HG03457 (cell line): ENCODE results near the gene TPGS1.

ENCODE experiments used
- ATAC-seq: cut with Tn5 transposase; IDR thresholded peaks from one replicate; pipeline ENCODE4 v1.9.1; 2021; ENCODE audit warnings: moderate number of reproducible peaks; ENCODE audit not compliant: unreplicated experiment

The TPGS1 gene

DNA sequence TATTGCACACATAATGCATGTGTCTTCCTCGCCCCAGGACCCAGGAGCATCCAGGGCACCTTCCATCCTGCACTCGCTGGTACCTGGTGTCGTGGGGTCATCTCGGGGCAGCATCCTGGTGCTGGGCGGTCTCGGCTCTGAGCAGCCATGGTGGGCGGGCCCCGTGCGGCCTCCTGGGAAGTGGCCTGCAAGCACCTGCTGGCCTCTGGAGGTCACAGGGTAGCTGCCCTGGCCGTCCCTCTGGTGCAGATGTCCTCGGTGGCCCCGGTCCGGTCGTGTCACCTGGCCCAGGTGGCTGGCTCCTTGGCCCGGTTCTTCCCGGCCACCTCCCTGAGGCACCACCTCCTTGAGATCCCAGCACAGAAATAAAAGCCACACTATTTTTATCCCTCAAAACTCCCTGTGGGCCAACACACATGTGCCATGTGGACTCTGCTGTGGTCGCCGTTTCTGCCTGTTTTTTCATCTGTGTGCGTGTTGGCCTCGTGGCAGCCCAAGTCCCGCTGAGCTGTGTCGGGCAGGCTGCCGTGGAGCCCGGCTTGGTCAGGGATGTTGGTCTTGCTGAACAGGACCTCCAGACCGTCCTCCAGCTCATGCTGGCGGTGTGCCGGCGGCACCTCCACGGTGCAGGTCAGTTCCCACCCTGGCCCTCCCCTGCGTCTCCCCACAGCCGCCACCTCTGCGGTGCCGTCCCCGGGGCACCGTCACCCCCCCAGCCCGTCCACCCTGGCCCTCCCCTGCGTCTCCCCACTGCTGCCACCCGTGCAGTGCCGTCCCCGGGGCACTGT lies 31.5 kb downstream of the TPGS1 start:
- ATAC-seq, result no peak

DNA sequence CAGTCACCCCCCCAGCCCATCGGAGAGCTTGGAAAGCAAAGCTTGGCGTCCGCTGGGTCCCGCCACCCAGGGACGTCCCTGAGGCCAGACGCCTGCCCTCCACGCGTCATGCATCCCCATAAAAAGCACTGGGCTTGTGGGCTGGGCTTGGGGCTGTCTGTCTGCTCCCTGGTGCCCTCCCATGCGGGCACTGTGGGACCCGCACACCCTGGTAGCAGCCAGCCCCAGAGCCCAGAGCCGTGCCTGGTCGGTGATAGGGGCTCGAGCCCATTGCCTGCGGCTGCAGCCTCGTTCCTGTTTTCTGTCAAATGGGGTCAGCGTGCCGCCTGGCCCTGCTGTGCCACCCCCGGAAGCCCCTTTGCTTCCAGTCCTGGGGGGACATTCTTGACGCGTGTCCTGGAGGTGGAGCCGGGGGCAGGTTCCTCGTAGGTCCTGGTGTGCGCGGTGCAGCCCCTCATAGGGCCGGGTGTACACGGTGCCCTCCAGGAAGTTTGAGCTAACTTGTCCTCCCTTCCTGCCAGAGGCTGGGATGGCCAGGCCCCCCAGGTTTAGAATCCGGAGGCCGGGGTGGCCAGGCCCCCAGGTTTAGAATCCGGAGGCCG lies 32.2 kb downstream of the TPGS1 start:
- ATAC-seq, result no peak

DNA sequence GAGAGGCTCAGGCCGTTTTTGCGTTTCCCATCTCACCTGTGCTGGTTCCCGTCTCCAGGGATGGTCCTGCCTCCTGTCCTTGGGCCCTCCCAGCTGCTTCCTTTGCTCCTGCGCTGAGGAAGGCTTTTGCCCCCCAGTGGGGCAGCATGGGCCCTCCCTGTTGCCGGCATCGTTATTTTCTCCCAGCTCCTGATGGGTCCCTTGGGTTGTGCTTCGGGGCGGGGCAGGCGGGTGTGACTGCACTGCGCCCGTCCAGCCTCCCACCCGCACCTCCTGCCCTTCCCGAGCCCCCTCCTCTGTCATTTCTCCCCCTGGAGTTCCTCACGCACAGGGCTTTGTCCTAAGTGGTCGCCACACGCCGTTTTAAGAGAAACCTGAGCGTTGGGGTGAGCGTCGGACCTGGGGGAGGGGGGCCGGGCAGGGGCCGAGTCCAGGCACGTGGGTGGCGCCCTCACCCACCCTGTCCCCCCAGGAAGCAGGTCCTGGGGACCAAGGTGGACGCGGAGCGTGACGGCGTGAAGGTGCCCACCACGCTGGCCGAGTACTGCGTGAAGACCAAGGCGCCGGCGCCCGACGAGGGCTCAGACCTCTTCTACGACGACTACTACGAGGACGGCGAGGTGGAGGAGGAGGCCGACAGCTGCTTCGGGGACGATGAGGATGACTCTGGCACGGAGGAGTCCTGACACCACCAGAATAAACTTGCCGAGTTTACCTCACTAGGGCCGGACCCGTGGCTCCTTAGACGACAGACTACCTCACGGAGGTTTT lies 33.8 kb downstream of the TPGS1 start:
- no peak for ATAC-seq

DNA sequence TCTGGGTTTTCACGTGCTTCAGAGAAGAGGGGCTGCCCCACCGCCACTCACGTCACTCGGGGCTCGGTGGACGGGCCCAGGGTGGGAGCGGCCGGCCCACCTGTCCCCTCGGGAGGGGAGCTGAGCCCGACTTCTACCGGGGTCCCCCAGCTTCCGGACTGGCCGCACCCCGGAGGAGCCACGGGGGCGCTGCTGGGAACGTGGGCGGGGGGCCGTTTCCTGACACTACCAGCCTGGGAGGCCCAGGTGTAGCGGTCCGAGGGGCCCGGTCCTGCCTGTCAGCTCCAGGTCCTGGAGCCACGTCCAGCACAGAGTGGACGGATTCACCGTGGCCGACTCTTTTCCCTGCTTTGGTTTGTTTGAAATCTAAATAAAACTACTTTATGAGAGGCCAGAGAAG lies 34.4 kb downstream of the TPGS1 start:
- ATAC-seq, result no peak

- ATAC-seq, result no peak
These were observed 35.0 kb downstream of the TPGS1 start for GRCh38 chr19:542173-542866.

DNA sequence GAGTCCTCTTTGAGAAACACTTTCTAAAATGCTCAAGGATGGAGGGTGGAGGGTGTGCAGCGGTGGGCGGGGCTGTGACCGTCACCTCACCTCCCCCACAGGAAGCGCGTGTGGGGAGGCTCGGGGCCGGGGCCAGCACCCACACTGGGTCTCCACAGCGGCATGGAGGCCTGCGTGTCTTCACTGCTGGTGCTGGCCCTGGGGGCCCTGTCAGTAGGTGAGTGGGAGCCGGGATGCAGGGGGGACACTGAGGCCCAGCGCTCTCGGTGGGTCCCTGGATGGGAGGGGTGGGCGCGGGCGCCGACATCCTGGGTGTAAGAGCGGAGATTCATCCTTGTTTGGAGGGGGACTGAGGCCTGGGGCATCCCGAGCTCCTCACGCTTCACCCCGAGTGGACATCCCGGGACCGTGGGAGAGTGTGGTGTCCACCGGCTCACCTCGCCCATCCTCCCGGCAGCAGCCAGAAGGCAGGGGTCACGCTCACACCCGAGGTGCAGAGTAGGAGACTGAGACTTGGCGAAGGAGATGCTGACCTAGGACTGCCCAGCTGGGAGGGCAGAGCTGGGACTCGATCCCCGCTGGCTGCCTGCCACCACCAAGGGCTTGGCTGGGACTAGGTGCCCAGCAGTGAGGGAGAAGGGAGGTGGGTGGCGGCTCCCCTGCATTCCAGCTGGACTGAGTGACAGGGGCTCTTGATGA lies 36.8 kb downstream of the TPGS1 start, which contains the start of gene GZMM:
Gene GZMM (plus strand): TSS at position 144 of the 699 bp plus-strand sequence. CDS start 19 bp downstream, at position 163.
- no peak for ATAC-seq

- ATAC-seq, result no peak
These were observed 39.8 kb downstream of the TPGS1 start for GRCh38 chr19:547117-547516.

- ATAC-seq, result no peak
These were observed 40.8 kb downstream of the TPGS1 start for GRCh38 chr19:547836-548720.

DNA sequence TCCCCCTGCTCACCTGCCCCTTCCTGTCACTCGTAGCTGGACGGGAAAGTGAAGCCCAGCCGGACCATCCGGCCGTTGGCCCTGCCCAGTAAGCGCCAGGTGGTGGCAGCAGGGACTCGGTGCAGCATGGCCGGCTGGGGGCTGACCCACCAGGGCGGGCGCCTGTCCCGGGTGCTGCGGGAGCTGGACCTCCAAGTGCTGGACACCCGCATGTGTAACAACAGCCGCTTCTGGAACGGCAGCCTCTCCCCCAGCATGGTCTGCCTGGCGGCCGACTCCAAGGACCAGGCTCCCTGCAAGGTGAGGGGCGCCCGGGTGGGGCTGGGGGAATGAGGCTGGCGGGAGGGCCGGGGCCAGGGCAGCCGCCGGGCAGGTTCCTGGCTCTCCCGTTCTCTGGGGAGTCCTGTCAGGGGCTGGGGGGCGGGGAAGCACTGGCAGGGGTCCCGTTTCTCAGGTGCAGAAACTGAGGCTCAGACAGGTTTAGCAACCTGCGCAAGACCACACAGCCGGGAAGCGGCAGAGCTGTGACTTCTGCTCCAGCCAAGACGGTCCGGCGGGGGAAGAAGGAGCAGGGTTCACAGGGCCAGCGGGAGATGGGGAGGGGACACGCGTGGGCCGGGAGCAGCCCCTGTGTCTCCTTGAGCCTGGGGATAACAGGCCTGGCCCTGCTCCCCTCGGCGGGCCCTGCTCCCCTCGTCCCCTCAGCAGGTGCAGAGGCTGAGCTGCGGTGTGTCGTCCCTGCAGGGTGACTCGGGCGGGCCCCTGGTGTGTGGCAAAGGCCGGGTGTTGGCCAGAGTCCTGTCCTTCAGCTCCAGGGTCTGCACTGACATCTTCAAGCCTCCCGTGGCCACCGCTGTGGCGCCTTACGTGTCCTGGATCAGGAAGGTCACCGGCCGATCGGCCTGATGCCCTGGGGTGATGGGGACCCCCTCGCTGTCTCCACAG lies 41.9 kb downstream of the TPGS1 start:
- ATAC-seq, result no peak

DNA sequence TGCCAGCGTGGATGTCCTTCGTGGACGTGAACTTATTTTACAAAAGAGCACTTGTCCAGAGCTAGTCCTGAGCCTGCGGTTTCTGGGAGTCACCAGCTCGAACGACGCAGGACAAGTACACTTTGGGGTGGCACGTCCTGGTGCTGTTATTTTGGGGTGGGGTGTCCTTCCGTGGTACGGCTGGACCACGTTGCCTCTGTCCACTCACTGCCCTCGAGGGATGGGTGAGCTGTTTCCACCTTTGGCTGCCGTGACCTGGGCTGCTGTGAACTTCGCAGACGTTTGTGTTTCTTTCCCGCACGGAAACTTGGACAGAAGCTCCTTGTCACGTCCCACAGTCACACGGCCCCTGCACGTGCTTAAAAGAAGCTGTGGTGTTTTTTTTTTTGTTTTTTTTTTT lies 47.5 kb downstream of the TPGS1 start:
- ATAC-seq, result no peak

- ATAC-seq, result no peak
These were observed 48.1 kb downstream of the TPGS1 start for GRCh38 chr19:555474-555808.

DNA sequence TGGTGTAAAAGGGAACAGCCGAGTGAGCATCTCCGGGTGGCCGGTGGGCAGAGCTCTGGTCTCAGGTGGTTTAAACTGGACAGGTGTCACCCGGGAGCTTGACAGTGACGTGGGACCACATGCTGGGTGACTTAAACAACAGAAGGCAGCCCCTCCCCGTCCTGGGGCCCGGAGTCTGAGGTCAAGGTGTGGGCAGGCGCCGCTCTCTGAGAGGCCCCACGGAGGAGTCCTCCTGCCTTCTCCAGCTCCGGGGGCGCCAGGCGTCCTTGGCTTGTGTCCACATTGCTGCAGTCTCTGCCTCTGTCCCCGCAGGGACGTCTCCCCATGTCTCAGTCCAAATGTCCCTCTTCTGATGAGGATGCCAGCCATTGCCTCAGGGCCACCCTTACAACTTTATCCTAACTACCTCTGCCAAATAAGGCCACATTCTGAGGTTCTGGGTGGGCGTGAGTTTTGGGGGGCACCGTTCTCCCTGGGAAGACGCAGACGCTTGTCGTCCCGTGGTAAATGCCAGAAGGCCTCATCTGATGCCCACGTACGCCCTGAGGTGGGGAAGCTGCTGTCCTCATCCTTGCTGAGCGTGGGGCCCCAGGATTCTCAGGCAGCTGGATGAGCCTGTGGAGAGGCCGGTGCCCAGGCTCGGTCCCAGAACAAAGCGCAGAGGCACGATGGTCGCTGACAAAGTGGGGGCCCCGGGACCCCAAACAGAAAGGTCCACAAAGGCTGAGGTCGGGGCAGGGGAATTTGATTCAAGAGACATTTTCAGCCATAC lies 49.5 kb downstream of the TPGS1 start:
- ATAC-seq, result no peak

GRCh38 chr19:558770-559439 lies 51.6 kb downstream of the TPGS1 start:
- no peak for ATAC-seq

- no peak for ATAC-seq
These were observed 52.8 kb downstream of the TPGS1 start for GRCh38 chr19:560121-560520.

- no peak for ATAC-seq
These were observed 59.1 kb downstream of the TPGS1 start for GRCh38 chr19:566403-566802.

DNA sequence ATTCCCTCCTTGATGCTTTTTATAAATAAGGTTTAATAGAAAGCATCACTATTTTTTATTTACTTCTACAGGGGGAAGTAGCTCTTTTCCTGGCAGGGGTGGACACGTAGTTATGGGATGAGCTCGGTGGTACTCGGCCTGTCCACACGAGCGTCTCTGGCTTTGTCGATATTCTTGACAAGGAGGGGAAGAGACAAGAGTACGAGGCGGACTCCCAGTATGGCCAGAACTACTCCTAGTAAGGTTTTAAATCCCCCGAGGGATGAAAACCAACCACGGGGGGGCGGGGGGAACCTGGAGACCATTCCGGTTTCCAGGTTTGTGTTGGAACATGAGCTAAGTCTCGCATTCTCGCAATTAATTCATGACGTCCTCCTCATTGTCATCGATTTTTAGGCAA lies 59.5 kb downstream of the TPGS1 start:
- ATAC-seq, result no peak

DNA sequence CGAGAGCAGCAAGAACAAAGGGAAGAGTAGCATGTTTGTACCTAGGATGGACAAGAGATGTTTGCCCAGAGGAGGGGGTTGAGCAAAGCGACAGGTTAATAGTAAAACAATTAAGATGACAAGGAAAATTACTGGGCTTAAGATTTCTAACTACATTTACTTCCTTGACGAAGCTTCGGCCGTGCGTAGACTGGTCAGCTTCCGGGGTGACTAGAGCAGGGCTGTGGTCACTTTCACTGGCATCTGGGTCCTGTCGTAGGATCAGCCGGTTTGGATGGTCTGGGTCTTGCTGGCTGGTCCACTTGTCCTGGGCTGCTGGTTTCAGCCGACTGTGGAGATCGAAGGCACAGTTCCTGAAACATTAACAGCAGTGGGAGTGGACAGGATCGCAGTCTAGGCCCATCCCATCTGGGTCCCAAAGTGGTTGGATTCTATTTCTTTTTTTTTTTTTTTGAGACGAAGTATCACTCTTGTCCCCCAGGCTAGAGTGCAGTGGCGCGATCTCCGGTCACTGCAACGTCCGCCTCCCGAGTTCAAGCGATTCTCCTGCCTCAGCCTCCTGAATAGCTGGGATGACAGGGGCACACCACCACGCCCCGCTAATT lies 60.1 kb downstream of the TPGS1 start:
- ATAC-seq, result no peak
